Osteoblast (primary cell): ENCODE measurements around the gene TIMM17A. TPM values are rescaled to one million over a fixed set of nuclear protein-coding genes. Genes with fewer than 3 reads are reported as not detected.
A peak's percentile ranks its signal among the peaks of the same experiment; 100 is the strongest.

ENCODE experiments used
- DNase-seq: peaks from one replicate; pipeline ENCODE4 v3.0.0; 2011; ENCODE audit warnings: low spot score, mixed read lengths; ENCODE audit not compliant: insufficient read length; ENCODE audit errors: missing footprints
- H2AFZ ChIP-seq: 2 replicates; pipeline ENCODE4 v1.6.0; 2011; ENCODE audit warnings: mild to moderate bottlenecking, low read length
- H3K27ac ChIP-seq: 2 replicates; pipeline ENCODE4 v1.5.1; 2011; ENCODE audit warnings: mild to moderate bottlenecking, low read depth, low read length, moderate library complexity
- H3K27me3 ChIP-seq: 2 replicates; pipeline ENCODE4 v1.6.0; 2012; ENCODE audit warnings: mild to moderate bottlenecking, control low read depth, inconsistent platforms, low read length, moderate library complexity; ENCODE audit not compliant: insufficient read depth
- H3K36me3 ChIP-seq: 2 replicates; pipeline ENCODE4 v1.5.1; 2011; ENCODE audit warnings: mild to moderate bottlenecking, low read length, control low read depth, moderate library complexity; ENCODE audit not compliant: insufficient read depth
- H3K4me1 ChIP-seq: 2 replicates; pipeline ENCODE4 v1.5.1; 2011; ENCODE audit warnings: mild to moderate bottlenecking, low read length, control low read depth, moderate library complexity; ENCODE audit not compliant: insufficient read depth
- H3K4me2 ChIP-seq: 2 replicates; pipeline ENCODE4 v1.6.0; 2011; ENCODE audit warnings: mild to moderate bottlenecking, low read length; ENCODE audit not compliant: insufficient read depth
- H3K4me3 ChIP-seq: fragments of 200-600 bp; sonication (generic); 3 replicates; pipeline ENCODE4 v1.5.1; 2012; ENCODE audit warnings: mild to moderate bottlenecking, low read length, inconsistent platforms; ENCODE audit not compliant: insufficient read depth
- H3K79me2 ChIP-seq: 2 replicates; pipeline ENCODE4 v1.6.0; 2012; ENCODE audit warnings: mild to moderate bottlenecking, low read length, control low read depth, inconsistent platforms; ENCODE audit not compliant: insufficient read depth
- H3K9me3 ChIP-seq: 2 replicates; pipeline ENCODE4 v1.5.1; 2011; ENCODE audit warnings: low read depth, low read length, control low read depth
- H4K20me1 ChIP-seq: 2 replicates; pipeline ENCODE4 v1.6.0; 2012; ENCODE audit warnings: mild to moderate bottlenecking, low read length, control low read depth; ENCODE audit not compliant: insufficient read depth
- CTCF ChIP-seq: IDR thresholded peaks from 2 replicates; pipeline ENCODE4 v1.5.1; 2011; ENCODE audit warnings: mild to moderate bottlenecking, low read depth, low read length, moderate library complexity; ENCODE audit errors: extremely low read depth
- total RNA-seq: library from RNA; depleted of rRNA; stranded (reverse); fragments of >200 nt; gene quantifications from 2 replicates; pipeline ENCODE4 v1.2.3, GENCODE V29; 2012

The TIMM17A gene
- total RNA-seq, 1 donor, result 38.7 TPM

DNA sequence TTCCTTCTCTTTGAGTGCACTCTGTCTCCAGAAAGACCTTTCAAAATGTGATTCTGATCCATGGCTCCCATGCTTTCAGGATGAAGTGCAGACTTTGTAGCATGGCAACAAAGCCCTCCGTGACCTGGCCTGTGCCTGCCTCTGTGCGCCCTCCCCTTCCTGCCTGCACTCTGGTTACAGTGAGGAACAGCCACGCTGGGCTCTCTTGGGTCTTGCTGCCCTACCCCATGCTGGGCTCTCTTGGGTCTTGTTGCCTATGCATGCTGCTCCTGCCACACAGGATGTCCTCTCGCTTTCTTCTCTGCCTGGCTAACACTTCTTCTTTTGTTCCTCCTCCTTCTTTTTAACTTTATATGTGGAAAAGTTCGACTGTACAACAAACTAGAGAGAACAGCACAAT lies 37.0 kb upstream of the TIMM17A start:
- TF ChIP-seq CTCF, result no peak
- Histone ChIP-seq H3K27ac (peak overlapping the region; percentile 88), H3K4me2 (peak overlapping the region; percentile 63), H4K20me1 (no peaks in the 10 kb centered on the region), H3K4me3 (no peak overlapping the region), H3K9me3 (no peaks in the 10 kb centered on the region), H3K4me1 (peaks cover 42% of the 10 kb centered on the region), H3K79me2 (peaks cover 5% of the 10 kb centered on the region), H2AFZ (no peak overlapping the region), H3K36me3 (peaks cover 5% of the 10 kb centered on the region), H3K27me3 (no peaks in the 10 kb centered on the region)
- DNase-seq, result no peak

GRCh38 chr1:201921952-201922558 lies 33.2 kb upstream of the TIMM17A start:
- Histone ChIP-seq H4K20me1 (no peaks in the 10 kb centered on the region), H3K27ac (no peak overlapping the region), H3K36me3 (peaks cover 5% of the 10 kb centered on the region), H2AFZ (no peak overlapping the region), H3K9me3 (no peaks in the 10 kb centered on the region), H3K4me1 (peaks cover 16% of the 10 kb centered on the region), H3K4me3 (no peak overlapping the region), H3K4me2 (no peak overlapping the region), H3K79me2 (no peaks in the 10 kb centered on the region), H3K27me3 (no peaks in the 10 kb centered on the region)
- TF ChIP-seq CTCF, result no peak
- no peak for DNase-seq

DNA sequence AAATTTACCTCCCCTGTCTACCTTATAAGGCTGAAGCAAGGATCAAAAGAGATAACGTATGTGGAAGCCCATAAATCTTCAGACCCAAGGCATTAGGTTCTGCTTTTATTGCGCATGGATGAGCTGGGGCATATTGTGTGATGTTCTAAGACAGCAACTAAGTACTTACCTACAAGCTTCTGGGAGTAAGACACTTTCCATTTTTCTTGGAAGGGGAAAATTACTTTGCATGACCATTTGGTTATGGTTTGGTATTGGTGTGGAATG lies 30.1 kb upstream of the TIMM17A start:
- Histone ChIP-seq H3K4me3 (no peak overlapping the region), H3K4me1 (no peaks in the 10 kb centered on the region), H3K4me2 (no peak overlapping the region), H2AFZ (no peak overlapping the region), H3K9me3 (no peaks in the 10 kb centered on the region), H3K27ac (no peak overlapping the region), H3K27me3 (no peaks in the 10 kb centered on the region), H3K79me2 (no peaks in the 10 kb centered on the region), H3K36me3 (peaks cover 8% of the 10 kb centered on the region), H4K20me1 (peaks cover 8% of the 10 kb centered on the region)
- TF ChIP-seq CTCF, result no peak
- DNase-seq, result no peak

GRCh38 chr1:201925981-201926645 lies 29.2 kb upstream of the TIMM17A start:
- Histone ChIP-seq H3K79me2 (no peaks in the 10 kb centered on the region), H3K4me1 (no peaks in the 10 kb centered on the region), H3K4me3 (no peak overlapping the region), H3K36me3 (peaks cover 13% of the 10 kb centered on the region), H2AFZ (no peak overlapping the region), H3K27me3 (no peaks in the 10 kb centered on the region), H3K4me2 (no peak overlapping the region), H3K27ac (no peak overlapping the region), H3K9me3 (no peaks in the 10 kb centered on the region), H4K20me1 (peaks cover 13% of the 10 kb centered on the region)
- TF ChIP-seq CTCF, result no peak
- DNase-seq, result no peak
